H4 (cell line): ENCODE results near the gene MAN2A1. TPM values are rescaled to one million over a fixed set of nuclear protein-coding genes. Genes with fewer than 3 reads are reported as not detected.

Source experiments
- DNase-seq: peaks from one replicate; pipeline ENCODE4 v3.0.0-alpha.2; 2015; ENCODE audit warnings: low spot score
- total RNA-seq: library from RNA; depleted of rRNA; stranded (reverse); fragments of >200 nt; shearing (Covaris generic); gene quantifications from 2 replicates; pipeline ENCODE4 v1.2.3, GENCODE V29; 2014

Gene MAN2A1
- total RNA-seq, 1 experiment from 2014 or later: 36.9 TPM

DNA sequence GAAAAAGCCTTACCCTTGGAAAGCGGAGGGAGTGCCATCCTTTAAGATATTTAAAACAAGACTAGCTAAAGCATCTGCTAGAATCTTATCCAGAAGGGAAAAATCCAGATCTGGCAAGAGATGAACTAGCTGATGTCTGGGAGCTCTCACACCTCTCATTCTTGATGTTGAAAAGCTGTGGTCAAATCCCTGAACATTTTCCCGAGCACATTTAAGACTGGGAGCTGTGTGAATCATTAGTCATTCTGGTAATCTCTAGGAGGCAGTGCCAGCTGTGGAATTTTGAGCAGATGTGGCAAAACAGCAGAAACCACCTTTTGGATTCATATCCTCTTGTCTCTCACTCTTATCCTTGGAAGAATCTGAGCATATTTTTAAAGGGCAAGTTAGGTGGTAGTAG lies 218.0 kb downstream of the MAN2A1 start:
- peak; percentile 48 for DNase-seq

- no peak for DNase-seq
Observed at GRCh38 chr5:109908366-109908765, 218.6 kb downstream of the MAN2A1 start.

- DNase-seq: no peak
Observed at GRCh38 chr5:109910874-109911273, 221.1 kb downstream of the MAN2A1 start.

- no peak for DNase-seq
Observed at GRCh38 chr5:109911731-109912130, 222.0 kb downstream of the MAN2A1 start.

- no peak for DNase-seq
Observed at GRCh38 chr5:109914906-109915305, 225.2 kb downstream of the MAN2A1 start.

DNA sequence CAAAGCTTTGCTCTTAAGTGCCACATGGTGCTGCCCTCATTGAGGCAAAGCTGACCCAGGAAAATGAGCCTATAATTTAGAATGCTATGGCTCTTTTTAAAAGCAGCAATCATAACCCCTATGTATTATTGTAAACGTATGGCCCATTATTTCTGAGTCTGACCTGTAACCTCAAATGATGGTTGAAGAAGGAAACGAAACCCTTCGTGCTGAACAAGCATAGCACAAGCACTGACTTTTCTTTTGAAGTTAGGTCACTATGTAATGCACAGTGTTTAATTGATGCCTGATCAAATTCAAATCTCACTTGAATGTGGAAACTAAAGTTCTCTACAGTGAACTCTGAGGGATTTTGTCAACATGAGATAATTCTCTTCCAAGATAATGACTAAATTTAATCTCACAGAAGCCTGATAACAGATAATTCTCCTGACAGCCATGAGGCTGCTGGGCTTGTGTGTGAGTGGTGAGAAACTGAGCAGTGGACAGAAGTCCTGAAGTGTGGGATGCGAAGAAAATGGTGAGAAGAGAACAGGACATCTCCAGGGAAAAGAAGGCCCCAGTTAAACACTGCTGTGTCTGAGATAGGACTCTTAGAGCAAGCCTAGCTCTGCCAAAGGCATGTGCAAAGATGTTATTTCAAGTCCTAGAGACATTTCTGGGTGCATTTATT lies 226.9 kb downstream of the MAN2A1 start:
- no peak for DNase-seq
